ENCODE data around the gene PDGFB. TPM values are rescaled to one million over a fixed set of nuclear protein-coding genes. Genes with fewer than 3 reads are reported as not detected.

The PDGFB gene
- total RNA-seq, 1 donor from 2014 or later: 159 TPM

Other genes with a start within 250 kb of the PDGFB start
- gene APOBEC3C, start 230.7 kb downstream of the PDGFB start, total RNA-seq: 8.9 and 10.2 TPM in 2 replicates
- gene APOBEC3D, start 223.9 kb downstream of the PDGFB start, total RNA-seq: 0.84 TPM in 1 of 2 replicates, not detected in the other
- 7.5 and 8.7 TPM in 2 replicates for gene APOBEC3F, start 204.1 kb downstream of the PDGFB start, total RNA-seq
- gene APOBEC3G, start 167.7 kb downstream of the PDGFB start, total RNA-seq: 8.1 and 9.7 TPM in 2 replicates
- not detected in 2 replicates for gene APOBEC3H, start 147.7 kb downstream of the PDGFB start, total RNA-seq
- 2.9 and 3.1 TPM in 2 replicates for gene CBX7, start 92.3 kb downstream of the PDGFB start, total RNA-seq
- gene RPL3, start 74.6 kb upstream of the PDGFB start, total RNA-seq: 2,742 and 3,058 TPM in 2 replicates
- 1.0 and 2.0 TPM in 2 replicates for gene SYNGR1, start 105.0 kb upstream of the PDGFB start, total RNA-seq
- gene TAB1, start 154.8 kb upstream of the PDGFB start, total RNA-seq: 12.4 and 13.3 TPM in 2 replicates
- gene MGAT3, start 212.0 kb upstream of the PDGFB start, total RNA-seq: 1.8 and 4.1 TPM in 2 replicates